CD4-positive, alpha-beta T cell treated with Interleukin-6 for 4 hours (primary cell): ENCODE results near the gene TBC1D7.
"Not testable (repeated sequence)": the region's sequence is repeated elsewhere in the genome, so short reads cannot be mapped to it uniquely, and the experiment has no call there.

Source experiments
- DNase-seq: peaks from one replicate; pipeline ENCODE4 v3.0.0-alpha.2; 2020; ENCODE audit warnings: mixed read lengths

The TBC1D7 gene

DNA sequence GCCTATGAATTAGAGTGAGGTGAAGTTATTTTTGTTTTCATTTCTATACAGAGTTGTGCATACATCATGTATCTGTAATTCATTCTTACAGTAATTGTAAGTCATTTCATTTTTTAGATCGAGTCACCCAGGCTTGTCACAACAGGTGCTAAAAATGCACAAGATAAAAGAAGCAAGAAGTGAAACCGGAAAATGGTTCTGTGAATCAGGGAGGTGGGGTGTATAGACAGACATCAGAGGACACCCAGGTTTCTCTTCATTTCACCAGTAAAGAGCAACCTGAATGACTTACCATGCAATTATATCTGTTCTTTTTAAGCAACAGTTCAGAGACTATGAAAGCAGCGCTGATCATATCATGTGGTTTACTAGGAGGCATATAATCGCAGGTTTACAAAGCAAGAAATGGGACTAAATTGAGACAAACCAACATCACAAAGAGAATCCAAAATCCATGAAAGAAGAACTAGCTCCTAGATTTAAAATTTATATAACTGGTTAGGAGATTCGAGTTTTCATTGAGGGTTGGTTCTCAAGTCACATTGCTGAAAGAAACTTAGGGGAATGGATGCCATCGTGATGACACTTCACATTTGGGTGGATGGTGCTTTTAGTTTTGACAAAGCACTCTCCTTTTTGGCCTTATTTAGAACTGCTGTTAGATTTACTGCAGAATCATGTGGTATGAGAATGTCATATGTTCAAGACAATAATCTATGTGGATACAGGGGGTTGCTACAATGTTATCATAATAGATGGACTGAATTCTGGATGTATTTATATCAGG, 27.9 kb upstream of the TBC1D7 start:
- peak; percentile 38 for DNase-seq

DNA sequence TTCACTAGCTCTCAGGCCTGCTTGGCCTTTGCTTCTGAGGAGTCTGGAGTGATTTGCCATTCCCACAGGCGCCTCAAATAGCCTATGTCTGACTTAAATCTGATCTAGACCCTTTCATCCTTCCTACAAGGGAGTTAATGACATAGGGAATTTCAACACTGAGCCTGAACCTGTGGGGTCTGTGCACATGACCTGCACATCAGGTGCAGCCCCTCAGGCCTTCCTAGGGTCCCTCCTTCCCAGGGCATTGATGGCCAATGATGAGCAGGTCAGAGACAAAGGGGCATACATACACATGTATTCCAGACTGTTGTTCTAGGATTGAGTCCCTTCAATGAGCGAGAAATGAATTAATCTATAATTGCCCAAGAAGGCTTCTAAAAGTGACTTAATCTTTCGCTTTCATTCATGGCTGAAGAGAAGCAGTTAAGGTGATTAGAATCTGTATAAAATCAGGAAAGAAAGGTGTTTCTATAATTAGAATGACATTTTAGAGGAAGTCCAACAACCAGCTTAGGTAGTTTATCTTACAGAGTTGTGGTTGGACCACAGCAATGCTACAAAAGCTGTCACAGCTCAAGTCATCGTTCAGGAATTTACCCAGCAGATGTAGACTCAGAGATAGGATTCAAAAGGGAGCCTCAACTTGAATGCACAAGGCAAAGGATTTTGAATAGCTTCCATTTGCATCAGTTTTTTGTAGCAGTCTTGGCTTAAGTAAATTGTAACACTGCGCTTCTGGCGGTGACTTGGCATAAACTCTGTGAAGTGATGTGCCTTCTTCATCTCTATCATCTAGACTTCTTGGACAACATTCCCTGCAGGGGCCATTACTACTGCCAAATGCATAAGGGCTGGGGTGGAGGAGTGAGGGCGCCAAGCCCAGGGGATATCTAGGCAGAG, 27.0 kb upstream of the TBC1D7 start:
- peak; percentile 10 for DNase-seq

DNA sequence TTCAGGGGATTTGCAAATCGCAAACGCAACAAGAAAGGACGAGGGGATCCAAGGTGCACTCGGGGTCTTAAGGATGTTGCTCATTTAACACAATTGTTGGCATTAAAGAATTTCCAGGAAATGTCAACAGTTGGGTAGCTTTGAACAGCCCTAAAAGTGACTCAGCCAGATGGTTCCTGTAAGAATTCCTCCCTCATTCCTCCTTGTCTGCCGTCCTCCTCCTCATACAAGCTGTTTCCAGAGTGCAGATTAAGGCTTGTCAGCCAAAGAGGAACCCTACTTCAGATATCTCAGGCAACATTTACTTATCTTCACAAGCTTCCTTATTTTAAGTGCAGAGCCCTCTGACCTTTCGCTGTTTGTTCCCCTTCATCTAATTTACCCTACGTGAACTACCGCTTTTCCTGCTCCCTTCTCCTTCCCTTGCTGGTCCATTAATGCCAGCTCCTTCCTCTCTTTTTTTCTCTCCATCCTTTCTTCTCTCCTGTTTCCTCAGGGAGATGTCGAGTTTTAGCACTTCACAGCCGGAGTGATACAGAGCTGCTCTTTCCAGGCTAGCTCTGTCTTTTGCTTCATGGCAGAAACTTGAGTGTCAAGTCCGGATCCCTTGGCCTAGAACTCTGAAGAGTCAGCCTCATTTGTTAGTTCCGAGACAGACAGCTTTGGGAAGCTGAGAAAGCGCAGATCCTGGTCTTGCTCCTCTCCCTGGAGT, 26.1 kb upstream of the TBC1D7 start:
- no peak for DNase-seq

DNA sequence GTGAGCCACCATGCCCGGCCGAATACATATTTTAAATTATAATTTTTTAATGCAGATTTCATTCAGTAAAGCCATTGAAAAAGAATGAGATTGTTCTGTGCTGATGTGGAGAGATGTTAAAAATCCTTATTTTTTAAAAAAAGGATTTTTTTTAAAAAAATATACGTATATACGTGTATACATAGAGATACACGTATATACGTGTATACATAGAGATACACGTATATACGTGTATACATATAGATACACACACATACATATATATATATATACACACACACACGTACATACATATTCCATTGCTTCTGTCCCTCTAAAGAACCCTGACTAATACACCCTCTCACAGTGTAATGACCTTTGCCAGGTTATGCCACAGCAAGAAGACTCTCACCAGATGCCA, 23.8 kb upstream of the TBC1D7 start:
- no peak for DNase-seq

DNA sequence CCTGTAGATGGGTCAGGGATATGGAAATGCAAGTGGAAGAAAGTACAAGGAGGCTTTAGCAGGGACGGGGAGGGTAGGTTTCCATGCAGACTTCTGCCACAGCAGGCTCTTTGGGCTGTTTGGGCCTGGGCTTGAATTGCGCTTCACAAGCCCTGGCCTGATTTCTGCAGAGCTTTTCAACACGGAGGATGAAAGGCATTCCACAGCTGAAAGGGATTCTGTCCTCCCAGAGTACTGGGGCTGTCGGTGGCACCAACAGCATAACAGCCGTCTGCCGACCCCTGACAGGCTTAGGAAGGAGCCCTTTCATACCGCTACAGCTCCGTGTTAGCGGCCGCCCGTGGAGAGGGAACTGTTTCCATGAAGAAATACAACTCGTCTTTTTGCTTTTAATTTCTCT, 22.9 kb upstream of the TBC1D7 start:
- DNase-seq, result no peak

DNA sequence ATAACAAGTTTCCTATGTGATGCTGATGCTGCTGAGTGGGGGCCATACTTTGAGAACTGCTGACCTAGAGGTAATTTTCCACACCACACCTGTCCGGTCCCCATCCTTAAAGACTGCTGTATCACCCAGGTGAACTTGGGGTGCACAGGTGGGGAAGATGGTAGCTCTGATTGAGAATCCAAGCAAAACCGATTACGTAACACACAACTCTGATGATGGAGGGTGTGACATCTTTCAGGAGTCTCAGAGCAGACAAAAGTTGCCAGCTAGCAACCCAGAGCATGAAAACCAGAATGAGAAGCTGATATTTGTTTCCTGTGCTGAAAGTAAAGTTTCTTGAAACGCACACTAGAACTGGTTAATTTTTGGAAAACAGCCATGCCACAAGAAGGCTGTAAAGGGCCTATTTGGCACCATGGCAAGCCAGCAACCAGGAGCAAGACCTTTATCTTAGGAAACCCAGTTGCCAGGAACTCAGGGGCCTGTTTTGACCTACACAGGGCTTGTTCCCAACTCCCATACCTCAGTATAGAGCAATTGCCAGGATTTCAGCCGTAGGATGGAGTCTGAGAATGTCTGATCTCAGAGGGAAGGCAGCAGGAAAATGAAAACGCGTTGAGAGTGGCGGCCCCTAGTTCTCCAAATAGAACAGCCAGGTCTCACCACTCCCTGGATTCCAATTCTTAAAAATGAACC, 21.6 kb upstream of the TBC1D7 start:
- no peak for DNase-seq

DNA sequence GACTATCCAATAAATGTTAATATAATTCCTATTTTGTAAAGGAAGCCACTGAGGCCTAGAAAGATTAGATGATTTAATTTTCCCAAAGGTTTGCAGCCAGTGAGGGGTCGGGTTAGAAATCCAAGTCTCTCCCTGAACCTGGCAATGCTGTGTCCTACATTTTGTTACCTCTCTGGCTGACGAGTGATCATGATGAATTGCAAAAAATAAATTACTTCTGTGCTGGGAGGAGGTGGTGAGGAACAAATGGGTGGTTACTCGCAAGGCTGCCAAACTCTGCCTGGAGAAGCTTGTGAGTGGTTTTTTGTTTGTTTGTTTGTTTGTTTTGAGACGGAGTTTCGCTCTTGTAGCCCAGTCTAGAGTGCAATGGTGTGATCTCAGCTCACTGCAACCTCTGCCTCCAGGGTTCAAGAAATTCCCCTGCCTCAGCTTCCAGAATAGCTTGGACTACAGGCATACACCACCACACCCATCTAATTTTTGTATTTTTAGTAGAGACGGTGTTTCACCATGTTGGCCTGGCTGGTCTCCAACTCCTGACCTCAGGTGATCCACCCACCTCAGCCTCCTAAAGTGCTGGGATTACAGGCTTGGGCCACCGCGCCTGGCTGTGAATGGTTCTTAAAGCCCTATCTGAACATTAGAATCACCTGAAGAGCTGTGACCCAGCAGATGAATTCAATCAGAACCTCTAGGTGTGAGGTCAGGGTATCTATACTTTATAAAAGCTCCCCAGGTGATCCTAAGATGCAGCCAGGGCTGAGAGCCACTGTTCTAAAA, 20.2 kb upstream of the TBC1D7 start:
- no peak for DNase-seq

DNA sequence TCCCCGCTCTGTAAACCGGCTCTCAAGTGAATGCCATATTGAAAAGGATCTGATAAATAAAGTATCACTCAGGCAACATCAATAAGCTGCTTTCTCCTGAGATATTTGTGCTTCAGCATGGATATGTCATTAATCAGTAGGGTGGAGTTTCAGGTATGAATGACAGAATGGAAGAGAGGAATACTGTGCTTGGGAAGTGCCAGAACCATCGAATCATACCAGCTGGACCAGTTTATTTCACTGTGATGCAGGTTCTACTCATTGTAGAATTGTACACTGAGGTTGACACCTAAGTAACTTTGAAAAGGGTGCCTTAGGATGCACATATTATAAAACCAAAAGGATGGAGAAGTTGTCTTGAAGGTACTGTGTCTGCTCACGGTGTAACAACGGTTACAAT, 17.9 kb upstream of the TBC1D7 start:
- DNase-seq, result no peak

DNA sequence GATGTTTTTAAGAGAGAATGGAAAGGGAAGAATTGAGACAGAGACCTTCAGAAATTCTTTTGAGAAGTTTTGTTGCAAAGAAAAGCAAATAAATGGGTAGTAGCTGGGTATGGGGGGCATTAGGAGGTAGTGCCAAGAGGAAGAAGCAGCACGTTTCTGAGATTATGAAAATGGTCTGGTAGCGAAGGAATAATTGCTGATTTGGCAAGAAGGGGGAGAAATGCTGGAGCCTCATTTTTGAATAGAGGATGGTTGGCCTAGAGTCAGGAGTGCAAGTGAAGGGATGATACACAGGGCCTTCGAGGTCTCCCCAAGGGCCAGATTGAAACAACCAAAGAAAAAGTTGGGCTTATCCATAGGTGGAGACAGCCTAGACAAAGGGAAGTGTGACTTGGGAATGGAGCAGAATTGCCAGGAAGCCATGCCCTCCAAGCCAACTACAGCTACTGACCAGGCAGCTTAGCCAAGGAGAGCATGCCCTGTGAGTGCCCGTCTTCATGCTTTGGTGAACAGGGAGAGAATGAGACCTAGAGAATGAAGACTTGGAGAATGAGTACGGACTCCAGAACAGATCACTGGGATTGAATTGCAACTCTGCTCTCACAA, 14.2 kb upstream of the TBC1D7 start:
- DNase-seq, result no peak

DNA sequence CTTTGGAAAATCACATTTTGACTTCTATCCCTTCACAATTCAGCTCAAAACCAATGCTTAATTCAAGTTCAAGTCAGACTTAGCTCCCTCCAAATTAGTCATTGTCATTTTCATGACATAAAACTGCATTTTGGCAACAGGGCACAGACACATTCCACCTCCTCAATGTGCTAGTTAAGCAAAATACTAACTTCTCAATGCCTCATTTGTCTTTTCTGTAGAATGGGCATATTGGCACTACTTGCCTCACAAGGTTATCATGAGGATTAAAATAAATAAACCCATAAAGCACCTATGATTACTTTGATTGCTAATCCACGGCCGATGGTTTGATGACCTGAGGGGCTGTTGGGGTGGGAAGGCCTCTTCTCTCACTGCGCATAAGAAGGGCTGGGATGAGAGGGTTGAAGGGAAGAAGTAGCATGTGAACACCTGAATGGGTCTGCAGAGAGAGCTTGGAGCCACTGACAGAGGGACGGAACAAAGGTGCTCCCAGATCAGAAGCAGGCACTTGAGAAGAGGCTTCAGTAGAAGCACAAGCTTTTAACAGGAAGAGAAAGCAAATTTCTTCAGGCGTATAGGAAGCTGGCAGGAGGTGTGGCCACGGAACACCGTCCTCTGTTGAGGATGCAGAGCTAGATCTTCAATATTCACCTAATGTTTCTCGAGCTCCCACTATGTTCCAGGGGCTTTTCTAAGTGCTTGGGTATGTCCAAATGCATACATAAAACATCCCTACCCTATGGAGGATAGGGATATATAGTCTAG, 11.7 kb upstream of the TBC1D7 start:
- DNase-seq, result no peak

DNA sequence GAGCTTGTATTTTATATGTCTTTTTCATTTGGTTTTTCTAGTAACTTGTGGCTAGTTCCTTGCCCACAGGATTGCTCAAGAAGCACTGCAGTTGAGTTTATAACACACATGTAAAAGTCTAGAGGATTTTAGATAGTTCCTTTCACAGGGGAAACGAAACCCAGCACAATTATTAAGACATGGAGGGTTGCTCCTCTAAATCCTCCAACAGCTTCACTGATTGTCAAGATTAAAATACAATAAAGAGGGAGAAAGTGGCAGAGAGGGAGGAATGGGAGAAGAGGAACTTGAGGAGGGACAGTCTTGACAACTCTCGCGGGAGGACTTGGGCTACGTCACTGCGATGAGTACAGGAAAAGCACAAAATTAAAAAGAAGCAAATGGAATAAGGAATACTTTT, 9.7 kb upstream of the TBC1D7 start:
- no peak for DNase-seq

DNA sequence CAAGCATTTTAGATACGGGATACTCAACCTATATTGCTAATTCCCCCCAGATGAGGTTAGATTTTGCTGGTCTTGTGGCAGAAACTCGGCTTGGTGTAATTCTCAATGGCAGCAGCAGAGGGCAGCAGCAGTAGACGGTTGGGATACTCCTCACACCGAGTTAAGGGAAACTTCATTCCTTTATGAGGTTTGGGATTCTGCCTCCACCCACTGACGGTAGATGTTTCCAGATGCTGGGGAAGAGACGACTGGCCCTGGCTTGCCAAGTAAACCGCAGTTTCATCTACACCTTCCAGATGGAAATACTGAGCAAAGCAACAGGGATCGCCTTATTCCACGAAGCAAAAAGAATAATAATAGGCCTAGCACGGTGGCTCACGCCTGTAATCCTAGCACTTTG, 8.2 kb upstream of the TBC1D7 start:
- DNase-seq, result peak; percentile 75

DNA sequence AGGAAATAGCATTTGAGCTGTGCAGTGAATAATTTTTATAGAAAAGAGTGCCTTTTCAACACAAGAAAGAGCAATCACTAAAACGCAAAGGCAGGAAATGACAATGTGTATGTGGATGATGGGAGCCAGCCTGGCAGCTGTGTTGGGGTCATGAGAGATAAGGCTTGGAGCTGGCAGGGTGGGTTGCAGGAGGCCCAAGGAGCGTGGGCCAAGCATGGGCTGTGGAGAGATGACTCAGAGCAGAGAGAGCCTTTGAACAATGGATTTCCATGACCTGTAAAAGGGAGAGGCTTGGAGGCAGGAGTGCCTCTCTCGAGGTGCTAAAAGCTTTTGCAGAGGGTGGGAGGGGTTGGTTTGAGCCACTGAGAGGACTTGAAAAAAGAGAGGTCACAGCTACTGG, 6.6 kb upstream of the TBC1D7 start:
- no peak for DNase-seq

DNA sequence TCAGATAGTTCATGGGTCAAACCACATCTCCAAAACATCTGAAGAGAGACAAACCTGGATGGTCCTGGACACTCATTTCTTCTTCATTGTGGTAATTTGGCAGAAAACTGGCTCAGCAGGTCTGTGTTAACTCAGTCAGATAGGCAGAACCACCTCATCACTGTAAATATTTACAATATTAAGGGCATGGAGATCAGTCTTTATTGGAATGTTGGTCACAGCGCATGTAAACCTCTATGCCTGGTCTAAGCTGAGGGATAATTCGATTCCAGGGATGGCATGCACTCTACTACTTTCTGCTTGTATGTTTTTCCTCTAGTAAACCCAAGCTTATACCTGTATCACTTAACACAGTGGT, 4.0 kb upstream of the TBC1D7 start:
- no peak for DNase-seq

DNA sequence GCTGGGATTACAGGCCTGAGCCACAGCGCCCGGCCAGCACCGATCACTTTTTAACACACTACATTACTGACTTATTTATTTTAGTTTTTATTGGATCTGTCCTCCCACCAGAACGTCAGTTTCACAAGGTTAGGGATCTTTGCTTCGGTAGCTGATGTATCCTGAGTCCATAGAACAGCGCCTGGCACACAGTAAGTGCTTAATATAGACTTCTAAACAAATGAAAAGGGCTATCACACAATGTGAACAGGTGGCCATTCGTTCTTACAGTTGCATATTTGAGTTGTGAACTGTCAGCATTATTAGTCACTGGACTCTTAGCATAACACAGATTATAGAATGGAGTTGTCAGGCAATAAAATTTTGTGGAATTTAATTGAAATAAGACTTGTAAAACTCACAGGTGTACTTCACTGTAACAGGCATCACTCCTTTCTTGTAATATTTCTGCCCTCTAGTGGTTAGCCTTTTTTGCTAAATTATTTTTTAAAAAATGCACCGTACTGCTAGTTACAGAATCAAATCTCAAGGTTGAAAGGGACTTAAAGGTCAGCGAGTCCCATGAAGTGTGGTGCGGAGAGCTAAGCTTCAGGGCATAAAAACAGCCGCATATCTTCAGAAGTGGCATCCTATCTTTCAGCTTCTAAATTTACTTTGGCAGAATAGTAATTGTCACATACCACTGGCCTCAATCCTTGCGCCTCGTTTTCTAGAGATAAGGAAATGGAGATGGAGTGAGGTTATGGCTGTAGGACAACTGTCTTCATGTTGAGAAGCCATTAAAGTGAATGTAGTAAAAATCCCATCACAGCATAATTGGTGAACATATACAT, 3.4 kb upstream of the TBC1D7 start:
- no peak for DNase-seq

DNA sequence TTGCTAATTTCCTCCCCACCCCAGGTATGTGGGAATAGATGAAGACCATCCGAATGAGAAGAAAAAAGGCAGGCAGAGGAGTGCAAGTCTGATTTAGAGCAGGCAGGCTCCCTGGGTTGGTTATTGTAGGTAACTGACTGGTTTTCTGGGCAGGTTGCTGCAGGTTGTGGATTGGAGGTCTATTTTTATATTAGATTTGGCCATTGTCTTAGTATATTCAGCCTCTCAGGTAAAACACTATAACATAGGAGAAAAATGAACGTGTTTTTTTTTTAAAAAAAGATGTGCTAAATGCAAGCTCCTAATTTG, 492 bp upstream of the TBC1D7 start:
- no peak for DNase-seq

DNA sequence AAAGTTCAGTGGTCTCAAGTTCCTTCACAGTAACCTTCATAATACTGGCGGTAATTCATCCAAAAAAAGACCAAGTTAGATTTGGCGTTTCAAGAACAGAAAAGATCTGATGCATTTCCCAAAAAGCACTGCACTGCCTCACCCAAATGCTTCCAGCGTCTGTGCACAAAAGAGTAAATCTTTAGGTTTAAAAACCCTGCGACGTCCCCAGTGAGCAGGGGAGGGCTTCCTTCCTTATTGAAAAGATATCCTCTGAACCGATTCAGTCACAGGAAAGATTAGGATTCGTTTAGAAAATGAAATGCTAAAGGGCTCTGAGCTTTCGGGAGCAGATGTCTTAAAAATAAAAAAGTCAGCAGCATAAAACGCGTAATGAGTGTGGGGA, 654 bp downstream of the TBC1D7 start:
- DNase-seq, result peak; percentile 23

DNA sequence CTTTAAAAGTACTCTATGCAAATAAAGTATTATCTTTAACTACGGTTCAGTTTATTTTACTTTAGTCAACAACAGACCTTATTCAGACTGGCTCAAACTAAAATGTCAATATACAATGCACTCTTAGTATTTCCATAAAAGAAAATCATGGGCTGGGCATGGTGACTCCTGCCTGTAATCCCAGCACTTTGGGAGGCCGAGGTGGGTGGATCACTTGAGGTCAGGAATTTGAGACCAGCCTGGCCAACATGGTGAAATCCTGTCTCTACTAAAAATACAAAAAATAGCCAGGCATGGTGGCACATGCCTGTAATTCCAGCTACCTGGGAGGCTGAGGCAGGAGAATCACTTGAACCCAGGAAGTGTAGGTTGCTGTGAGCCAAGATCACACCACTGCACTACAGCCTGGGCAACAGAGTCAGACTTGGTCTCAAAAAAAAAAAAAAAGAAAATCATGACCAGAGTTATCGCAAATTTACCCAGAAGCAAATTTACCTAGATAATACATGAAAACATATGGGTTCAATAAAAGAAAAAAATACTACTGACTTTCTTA, 2.2 kb downstream of the TBC1D7 start:
- DNase-seq, result not testable (repeated sequence)

DNA sequence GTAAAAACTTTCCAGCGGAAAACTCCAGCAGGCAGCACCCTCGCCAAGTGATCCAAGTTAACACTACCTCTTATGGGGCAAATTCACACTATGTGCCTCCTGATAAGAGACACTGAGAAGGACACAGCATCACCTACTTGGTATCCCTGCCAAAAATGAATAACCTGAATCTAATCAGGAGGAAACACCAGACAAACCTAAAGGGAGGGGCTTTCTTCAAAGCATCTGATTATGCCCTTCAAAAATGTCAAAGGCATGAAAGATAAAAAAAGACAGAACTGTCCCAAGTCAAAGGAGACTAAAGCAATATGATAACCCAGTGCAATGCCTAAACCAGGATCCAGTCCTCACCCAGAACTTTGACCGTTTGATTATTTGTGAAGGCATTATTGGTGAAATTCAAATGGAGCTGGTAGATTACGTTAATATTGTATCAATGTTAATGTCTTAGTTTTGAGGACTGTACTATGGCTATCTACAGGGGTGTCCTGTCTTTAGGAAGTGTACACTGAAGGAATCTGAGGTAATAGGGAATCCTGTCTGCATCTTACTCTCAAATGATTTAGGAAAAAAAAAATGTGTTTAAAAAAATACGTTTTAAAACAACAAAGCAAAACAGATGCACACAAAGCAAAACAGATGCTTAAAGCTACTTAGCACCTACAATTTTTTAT, 8.3 kb downstream of the TBC1D7 start:
- no peak for DNase-seq
